ENCODE measurements around the gene ARHGAP26. TPM values are rescaled to one million over a fixed set of nuclear protein-coding genes. Genes with fewer than 3 reads are reported as not detected.

Gene ARHGAP26
- total RNA-seq, 2 experiments from 2014 or later, result 17.0 to 19.5 TPM

GRCh38 chr5:142874540-142874939 is 104.4 kb downstream of the ARHGAP26 start:
- Mint-ChIP-seq H3K4me1 (ENCODE audit: low read depth) (peaks cover 3% of the 10 kb centered on the region), H3K9me3 (no peaks in the 10 kb centered on the region), H3K27ac (no peak overlapping the region), H3K36me3 (ENCODE audit: low read depth) (no peaks in the 10 kb centered on the region), H3K4me3 (no peak overlapping the region), H3K27me3 (ENCODE audit: low read depth) (no peaks in the 10 kb centered on the region)
- CTCF ChIA-PET, result interaction anchor here (1.0 to 3.9 kb wide), 5 partner anchors 9 to 159 kb away, joined by 3 to 33 read pairs (median 16); no protein-coding TSS in a partner anchor
- intact Hi-C loops (cut with micrococcal nuclease), result no loop called here
- no peak for DNase-seq

GRCh38 chr5:142875936-142876335 is 105.8 kb downstream of the ARHGAP26 start:
- intact Hi-C loops (cut with micrococcal nuclease), result no loop called here
- Mint-ChIP-seq H3K4me3 (no peak overlapping the region), H3K36me3 (ENCODE audit: low read depth) (no peaks in the 10 kb centered on the region), H3K9me3 (no peaks in the 10 kb centered on the region), H3K27ac (no peak overlapping the region), H3K4me1 (ENCODE audit: low read depth) (peaks cover 3% of the 10 kb centered on the region), H3K27me3 (ENCODE audit: low read depth) (no peaks in the 10 kb centered on the region)
- CTCF ChIA-PET, result interaction anchor here (0.9 to 3.9 kb wide), 4 partner anchors 9 to 160 kb away, joined by 3 to 33 read pairs (median 19); no protein-coding TSS in a partner anchor
- no peak for DNase-seq

GRCh38 chr5:142876817-142877216 is 106.6 kb downstream of the ARHGAP26 start:
- H3K4me1 Mint-ChIP-seq (ENCODE audit: low read depth), result no peaks in the 10 kb centered on the region
- no peaks in the 10 kb centered on the region for H3K36me3 Mint-ChIP-seq (ENCODE audit: low read depth)
- CTCF ChIA-PET, result interaction anchor here (3.9 to 9.6 kb wide), 2 partner anchors 128 to 161 kb away, joined by 22 to 184 read pairs; no protein-coding TSS in a partner anchor
- H3K27ac Mint-ChIP-seq, result no peak overlapping the region
- H3K9me3 Mint-ChIP-seq, result no peaks in the 10 kb centered on the region
- no peak for DNase-seq
- intact Hi-C loops (cut with micrococcal nuclease), result no loop called here
- no peaks in the 10 kb centered on the region for H3K27me3 Mint-ChIP-seq (ENCODE audit: low read depth)
- no peak overlapping the region for H3K4me3 Mint-ChIP-seq

DNA sequence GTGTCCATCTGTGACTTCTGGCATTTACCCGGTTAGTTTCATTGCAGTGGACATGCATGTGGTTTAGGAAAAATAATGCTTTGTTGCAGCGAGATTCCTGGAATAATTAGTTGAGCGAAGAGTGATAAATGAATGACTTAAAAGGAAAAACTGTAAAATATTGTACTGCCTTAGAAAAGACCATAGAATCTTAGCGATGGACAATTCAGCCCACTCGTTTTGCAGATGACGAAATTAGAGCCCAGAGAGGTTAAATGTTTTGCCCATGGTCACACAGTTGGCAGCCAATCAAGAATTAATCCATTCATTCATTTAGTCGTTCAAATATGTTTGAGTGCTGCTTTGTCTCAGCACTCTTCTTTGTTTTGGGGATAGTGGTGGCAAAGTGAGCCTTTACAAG is 107.9 kb downstream of the ARHGAP26 start:
- intact Hi-C loops (cut with micrococcal nuclease), result no loop called here
- DNase-seq, result no peak
- no peaks in the 10 kb centered on the region for H3K4me1 Mint-ChIP-seq (ENCODE audit: low read depth)
- H3K4me3 Mint-ChIP-seq, result no peak overlapping the region
- no peaks in the 10 kb centered on the region for H3K9me3 Mint-ChIP-seq
- no peaks in the 10 kb centered on the region for H3K27me3 Mint-ChIP-seq (ENCODE audit: low read depth)
- H3K36me3 Mint-ChIP-seq (ENCODE audit: low read depth), result no peaks in the 10 kb centered on the region
- no peak overlapping the region for H3K27ac Mint-ChIP-seq
- CTCF ChIA-PET, result interaction anchor here (1.0 to 9.6 kb wide), 4 partner anchors 10 to 162 kb away, joined by 3 to 184 read pairs (median 92); no protein-coding TSS in a partner anchor

DNA sequence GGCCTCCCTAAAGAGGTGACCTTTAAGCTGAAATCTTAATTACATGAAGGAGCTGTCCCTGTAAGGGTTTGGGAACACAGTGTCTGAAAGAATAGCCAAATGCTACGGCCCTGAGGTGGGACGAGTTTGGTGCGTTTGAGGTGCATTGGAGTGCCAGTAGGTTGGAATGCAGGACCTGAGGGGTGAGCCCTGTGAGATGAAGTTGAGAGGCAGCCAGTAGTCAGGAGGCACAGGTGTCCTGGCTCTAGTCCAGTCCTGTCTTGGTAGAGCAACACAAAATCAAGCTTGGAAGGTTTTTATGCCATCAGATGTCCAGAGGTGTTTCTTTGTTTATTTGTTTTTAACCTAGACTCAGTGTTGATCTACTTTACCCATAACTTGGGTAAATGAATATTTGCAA is 108.5 kb downstream of the ARHGAP26 start:
- no peaks in the 10 kb centered on the region for H3K9me3 Mint-ChIP-seq
- DNase-seq, result no peak
- CTCF ChIA-PET, result interaction anchor here (1.0 to 9.6 kb wide), 9 partner anchors 8 to 435 kb away, joined by 3 to 184 read pairs (median 17); no protein-coding TSS in a partner anchor
- no peak overlapping the region for H3K4me3 Mint-ChIP-seq
- no peaks in the 10 kb centered on the region for H3K27me3 Mint-ChIP-seq (ENCODE audit: low read depth)
- H3K36me3 Mint-ChIP-seq (ENCODE audit: low read depth), result no peaks in the 10 kb centered on the region
- H3K27ac Mint-ChIP-seq, result no peak overlapping the region
- intact Hi-C loops (cut with micrococcal nuclease), result no loop called here
- no peaks in the 10 kb centered on the region for H3K4me1 Mint-ChIP-seq (ENCODE audit: low read depth)

DNA sequence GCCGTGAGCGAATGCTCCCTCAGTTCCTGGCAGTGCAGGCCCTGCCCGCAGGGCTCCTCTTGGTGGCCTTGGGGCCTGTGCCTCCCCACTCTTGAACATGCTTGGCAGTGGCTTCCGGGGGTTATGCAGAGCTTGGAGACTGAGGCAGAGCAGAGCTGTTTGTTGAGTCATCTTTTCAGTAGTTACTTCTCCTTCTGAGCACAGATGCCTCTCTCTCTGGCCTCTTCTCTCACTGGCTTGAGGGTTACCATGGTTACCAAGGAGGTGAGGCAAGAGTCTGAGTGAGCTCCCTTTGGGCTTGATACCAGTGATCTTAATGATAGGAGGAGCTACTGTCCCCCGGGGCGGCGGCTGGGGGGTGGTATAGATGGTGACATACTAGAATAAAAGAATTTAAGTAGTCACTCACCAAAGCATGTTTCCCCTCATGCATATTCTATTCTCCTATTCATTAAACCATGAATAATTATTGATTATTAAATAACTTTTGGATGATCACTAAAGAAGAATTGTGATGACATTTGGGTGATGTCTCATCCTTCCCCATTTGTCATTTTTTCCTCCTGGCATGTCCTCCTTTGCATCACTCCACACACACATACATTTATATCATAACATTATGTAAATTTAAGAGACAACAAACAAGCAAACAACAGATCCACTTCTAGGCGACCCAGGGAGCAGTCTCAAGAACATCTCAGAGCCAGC is 111.1 kb downstream of the ARHGAP26 start:
- no peaks in the 10 kb centered on the region for H3K9me3 Mint-ChIP-seq
- no peaks in the 10 kb centered on the region for H3K36me3 Mint-ChIP-seq (ENCODE audit: low read depth)
- CTCF ChIA-PET, result interaction anchor here (0.6 to 9.6 kb wide), 25 partner anchors 7 to 649 kb away, joined by 3 to 184 read pairs (median 11); partner anchors contain the start of gene ARHGAP26
- no peak overlapping the region for H3K4me3 Mint-ChIP-seq
- H3K27me3 Mint-ChIP-seq (ENCODE audit: low read depth), result no peaks in the 10 kb centered on the region
- intact Hi-C loops (cut with micrococcal nuclease), result loop anchor here (10.0 kb wide), 1 partner anchor 266 kb away; no protein-coding TSS in a partner anchor
- H3K27ac Mint-ChIP-seq, result no peak overlapping the region
- H3K4me1 Mint-ChIP-seq (ENCODE audit: low read depth), result no peaks in the 10 kb centered on the region
- no peak for DNase-seq

GRCh38 chr5:142881784-142882126 is 111.6 kb downstream of the ARHGAP26 start:
- intact Hi-C loops (cut with micrococcal nuclease), result loop anchor here (10.0 kb wide), 1 partner anchor 267 kb away; no protein-coding TSS in a partner anchor
- Mint-ChIP-seq H3K27ac (no peak overlapping the region), H3K9me3 (no peaks in the 10 kb centered on the region), H3K4me3 (no peak overlapping the region), H3K4me1 (ENCODE audit: low read depth) (no peaks in the 10 kb centered on the region), H3K27me3 (ENCODE audit: low read depth) (no peaks in the 10 kb centered on the region), H3K36me3 (ENCODE audit: low read depth) (no peaks in the 10 kb centered on the region)
- CTCF ChIA-PET, result interaction anchor here (0.5 to 9.6 kb wide), 14 partner anchors 11 to 269 kb away, joined by 3 to 184 read pairs (median 12); partner anchors contain the start of gene ARHGAP26
- no peak for DNase-seq

DNA sequence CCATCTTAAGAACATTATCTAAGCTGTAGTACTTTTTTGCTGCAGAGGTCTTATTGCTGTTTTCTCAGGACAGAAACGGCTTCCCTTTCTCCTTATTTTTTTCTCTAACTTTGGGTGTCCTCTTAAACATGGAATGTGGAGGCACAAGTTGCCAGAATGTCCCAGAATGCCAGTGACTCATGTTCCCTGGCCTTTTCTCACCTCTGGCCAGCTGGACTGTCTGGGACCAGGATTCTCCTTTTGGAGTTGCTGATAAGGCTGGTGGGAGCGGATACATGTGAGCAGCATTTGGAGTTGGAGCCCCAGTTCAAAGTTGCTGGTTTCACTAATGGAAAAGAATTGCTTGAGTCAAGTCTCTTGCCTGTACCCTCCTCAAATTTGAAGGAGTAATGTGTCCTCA is 112.8 kb downstream of the ARHGAP26 start:
- no peak overlapping the region for H3K4me3 Mint-ChIP-seq
- H3K27me3 Mint-ChIP-seq (ENCODE audit: low read depth), result no peaks in the 10 kb centered on the region
- intact Hi-C loops (cut with micrococcal nuclease), result loop anchor here (10.0 kb wide), 1 partner anchor 268 kb away; no protein-coding TSS in a partner anchor
- no peaks in the 10 kb centered on the region for H3K4me1 Mint-ChIP-seq (ENCODE audit: low read depth)
- CTCF ChIA-PET, result interaction anchor here (0.9 to 9.6 kb wide), 5 partner anchors 12 to 227 kb away, joined by 3 to 184 read pairs (median 8); no protein-coding TSS in a partner anchor
- DNase-seq, result no peak
- no peaks in the 10 kb centered on the region for H3K9me3 Mint-ChIP-seq
- no peak overlapping the region for H3K27ac Mint-ChIP-seq
- H3K36me3 Mint-ChIP-seq (ENCODE audit: low read depth), result no peaks in the 10 kb centered on the region

DNA sequence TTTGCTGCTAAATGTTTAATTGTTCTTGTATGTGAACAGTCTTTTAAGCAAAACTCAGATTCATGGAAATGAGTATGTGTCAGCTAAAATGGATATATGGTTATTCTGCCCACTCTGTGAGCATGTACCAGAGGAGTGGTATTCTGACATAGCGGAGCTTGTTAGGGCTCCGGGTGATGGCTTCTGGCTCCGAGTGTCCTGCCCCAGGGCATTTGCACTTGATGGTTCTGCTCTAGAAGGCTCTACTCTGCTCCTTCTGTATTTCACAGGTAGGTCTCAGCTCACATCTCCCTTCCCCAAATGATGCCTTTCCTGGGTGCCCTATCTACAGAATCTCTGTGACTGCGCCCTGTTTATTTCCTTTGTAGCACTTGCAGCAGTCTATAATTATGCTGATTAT is 113.3 kb downstream of the ARHGAP26 start:
- CTCF ChIA-PET, result interaction anchor here (0.7 to 9.6 kb wide), 5 partner anchors 10 to 167 kb away, joined by 3 to 184 read pairs (median 8); no protein-coding TSS in a partner anchor
- no peaks in the 10 kb centered on the region for H3K27me3 Mint-ChIP-seq (ENCODE audit: low read depth)
- H3K9me3 Mint-ChIP-seq, result no peaks in the 10 kb centered on the region
- intact Hi-C loops (cut with micrococcal nuclease), result loop anchor here (10.0 kb wide), 1 partner anchor 269 kb away; no protein-coding TSS in a partner anchor
- H3K27ac Mint-ChIP-seq, result no peak overlapping the region
- no peaks in the 10 kb centered on the region for H3K36me3 Mint-ChIP-seq (ENCODE audit: low read depth)
- H3K4me1 Mint-ChIP-seq (ENCODE audit: low read depth), result no peaks in the 10 kb centered on the region
- H3K4me3 Mint-ChIP-seq, result no peak overlapping the region
- DNase-seq, result no peak

- no peak overlapping the region for H3K27ac Mint-ChIP-seq
- H3K4me1 Mint-ChIP-seq (ENCODE audit: low read depth), result no peaks in the 10 kb centered on the region
- no peaks in the 10 kb centered on the region for H3K27me3 Mint-ChIP-seq (ENCODE audit: low read depth)
- H3K36me3 Mint-ChIP-seq (ENCODE audit: low read depth), result no peaks in the 10 kb centered on the region
- no peak for DNase-seq
- intact Hi-C loops (cut with micrococcal nuclease), result loop anchor here (10.0 kb wide), 1 partner anchor 269 kb away; no protein-coding TSS in a partner anchor
- H3K4me3 Mint-ChIP-seq, result no peak overlapping the region
- CTCF ChIA-PET, result interaction anchor here (0.6 to 9.6 kb wide), 7 partner anchors 9 to 168 kb away, joined by 3 to 184 read pairs (median 3); no protein-coding TSS in a partner anchor
- H3K9me3 Mint-ChIP-seq, result no peaks in the 10 kb centered on the region
Observed at GRCh38 chr5:142884029-142884428, 113.9 kb downstream of the ARHGAP26 start.

- H3K27ac Mint-ChIP-seq, result no peak overlapping the region
- intact Hi-C loops (cut with micrococcal nuclease), result loop anchor here (10.0 kb wide), 1 partner anchor 271 kb away; no protein-coding TSS in a partner anchor
- H3K27me3 Mint-ChIP-seq (ENCODE audit: low read depth), result no peaks in the 10 kb centered on the region
- no peak overlapping the region for H3K4me3 Mint-ChIP-seq
- no peaks in the 10 kb centered on the region for H3K9me3 Mint-ChIP-seq
- no peaks in the 10 kb centered on the region for H3K4me1 Mint-ChIP-seq (ENCODE audit: low read depth)
- DNase-seq, result no peak
- CTCF ChIA-PET, result interaction anchor here (4.1 to 6.9 kb wide), 2 partner anchors 138 to 171 kb away, joined by 76 to 155 read pairs; no protein-coding TSS in a partner anchor
- no peaks in the 10 kb centered on the region for H3K36me3 Mint-ChIP-seq (ENCODE audit: low read depth)
Observed at GRCh38 chr5:142886211-142886610, 116.0 kb downstream of the ARHGAP26 start.

- H3K4me1 Mint-ChIP-seq (ENCODE audit: low read depth), result no peaks in the 10 kb centered on the region
- CTCF ChIA-PET, result interaction anchor here (0.7 to 6.9 kb wide), 8 partner anchors 7 to 172 kb away, joined by 3 to 155 read pairs (median 22); no protein-coding TSS in a partner anchor
- no peaks in the 10 kb centered on the region for H3K27me3 Mint-ChIP-seq (ENCODE audit: low read depth)
- no peak for DNase-seq
- intact Hi-C loops (cut with micrococcal nuclease), result loop anchor here (10.0 kb wide), 1 partner anchor 272 kb away; no protein-coding TSS in a partner anchor
- H3K36me3 Mint-ChIP-seq (ENCODE audit: low read depth), result no peaks in the 10 kb centered on the region
- H3K27ac Mint-ChIP-seq, result no peak overlapping the region
- no peaks in the 10 kb centered on the region for H3K9me3 Mint-ChIP-seq
- H3K4me3 Mint-ChIP-seq, result no peak overlapping the region
Observed at GRCh38 chr5:142886956-142887355, 116.8 kb downstream of the ARHGAP26 start.
